Fibroblast of upper back skin (primary cell): ENCODE results near the gene F12.

Experiments
- DNase-seq: peaks from one replicate; pipeline ENCODE4 v3.0.0-alpha.2; 2013

F12 gene

DNA sequence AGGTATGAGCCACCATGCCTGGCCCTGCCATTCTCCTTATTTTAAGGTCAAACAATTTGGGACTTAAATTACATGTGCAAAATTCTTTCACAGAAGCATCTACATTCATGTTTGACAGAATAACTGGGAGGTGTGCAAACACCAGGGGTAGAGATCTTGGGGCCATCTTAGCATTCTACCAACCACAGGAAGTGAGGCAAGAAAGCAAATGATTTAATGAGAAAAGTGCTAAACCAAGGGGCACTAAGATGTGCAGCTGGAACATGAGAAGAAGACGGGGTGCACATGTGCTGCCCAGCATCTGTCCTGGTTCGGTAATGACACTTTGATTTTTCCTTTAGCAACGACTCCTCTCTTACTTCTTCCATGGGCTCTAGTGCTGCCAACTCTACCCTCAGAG, 1.2 kb upstream of the F12 start:
- DNase-seq: no peak

DNA sequence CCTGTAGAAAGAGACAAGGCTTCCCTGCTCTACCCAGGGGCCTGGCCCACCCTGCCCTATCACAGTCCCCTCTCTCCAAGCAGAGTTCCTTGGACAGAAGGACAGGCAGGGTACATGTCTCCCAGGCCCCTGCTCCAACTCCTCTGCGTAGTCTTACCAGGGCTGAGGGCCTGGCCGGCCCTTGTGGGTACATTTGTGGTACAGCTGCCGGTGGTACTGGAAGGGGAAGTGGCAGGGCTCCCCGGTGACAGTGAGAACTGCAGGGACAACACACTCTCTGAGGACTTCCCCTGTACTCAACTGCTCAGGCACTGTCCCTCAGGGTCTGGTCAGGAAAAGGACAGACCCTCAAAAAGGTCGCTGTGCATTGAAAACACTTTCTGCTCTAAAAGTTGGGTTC, 3.6 kb downstream of the F12 start:
- no peak for DNase-seq

GRCh38 chr5:177405312-177405711, 4.1 kb downstream of the F12 start:
- DNase-seq: no peak

GRCh38 chr5:177404641-177405179, 4.7 kb downstream of the F12 start:
- no peak for DNase-seq

DNA sequence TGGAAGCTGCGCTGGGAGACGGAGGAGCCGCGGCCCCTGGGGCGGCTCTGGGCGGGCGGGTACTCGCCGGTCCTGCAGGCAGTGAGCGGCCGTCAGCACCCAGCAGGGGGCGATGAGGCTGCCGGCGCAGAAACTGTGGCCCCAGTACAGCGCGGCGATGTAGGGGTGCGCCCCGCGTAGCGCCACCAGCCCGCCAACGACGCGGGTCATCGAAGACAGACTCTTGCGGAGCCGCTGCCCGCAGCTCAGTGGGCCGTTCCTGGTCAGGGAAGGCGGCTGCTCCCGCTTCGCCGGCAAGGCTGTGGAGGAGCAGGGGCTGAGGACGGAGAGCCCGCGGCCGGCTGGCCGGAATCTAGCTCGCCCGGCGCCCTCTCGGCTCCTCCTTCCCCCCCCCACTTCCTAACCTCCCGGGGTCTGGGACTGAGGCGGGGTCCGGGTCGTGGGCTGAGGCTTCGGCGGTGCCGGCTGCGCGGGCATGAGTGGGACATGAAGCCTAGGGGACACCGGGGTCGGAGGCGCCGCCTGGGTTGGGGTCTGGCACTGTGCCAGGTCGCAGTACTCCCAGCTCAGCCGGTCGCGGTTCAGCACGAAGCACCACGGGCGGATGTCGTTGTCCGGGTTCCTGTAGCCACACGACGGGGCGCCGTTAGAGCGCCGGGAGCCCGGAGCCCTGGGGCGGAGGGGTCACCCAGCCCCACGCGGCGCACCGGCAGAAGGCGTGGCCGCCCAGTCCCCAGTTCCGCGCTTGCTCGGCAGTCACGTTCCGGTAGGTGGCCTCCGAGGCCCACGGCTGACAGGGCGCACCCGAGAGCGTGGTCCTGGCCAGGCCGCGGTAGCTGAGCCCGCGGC, 5.3 kb downstream of the F12 start:
- DNase-seq: peak; percentile 71

- no peak for DNase-seq
Observed at GRCh38 chr5:177403102-177403791, 6.1 kb downstream of the F12 start.

DNA sequence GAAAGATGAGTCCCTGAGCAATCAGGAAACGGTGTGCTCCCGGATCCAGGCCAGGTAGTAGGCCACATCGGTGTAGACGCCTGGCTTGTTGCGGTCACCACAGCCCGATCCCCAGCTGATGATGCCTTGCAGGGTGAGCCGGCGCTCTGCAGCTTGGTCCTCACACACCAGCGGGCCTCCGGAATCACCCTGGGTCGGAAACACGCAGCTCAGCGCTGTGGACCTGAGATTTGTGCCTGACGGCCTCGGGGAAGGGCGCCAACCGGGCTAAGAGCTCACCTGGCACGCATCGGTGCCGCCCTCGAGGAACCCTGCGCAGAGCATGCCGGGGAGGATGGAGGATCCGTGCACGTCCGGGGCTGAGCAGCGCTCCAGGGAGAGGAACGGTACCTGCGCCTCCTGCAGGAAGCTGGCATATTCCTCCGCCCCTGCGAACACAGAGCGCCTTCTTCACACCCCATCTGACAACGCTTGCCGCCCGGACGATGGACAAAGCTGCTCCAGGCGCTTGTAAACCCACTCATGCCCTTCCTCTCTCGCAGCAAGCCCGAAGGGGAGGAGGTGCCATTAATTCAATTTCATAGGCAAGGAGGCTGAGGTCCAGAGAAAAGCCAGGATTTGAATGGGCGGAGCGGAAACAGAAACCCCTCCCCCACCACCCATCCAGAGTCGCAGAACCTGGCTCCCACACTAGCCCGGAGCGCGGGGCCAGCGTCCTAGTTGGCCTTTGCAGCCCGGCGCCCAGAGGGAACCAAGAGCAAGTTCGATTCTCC, 6.9 kb downstream of the F12 start:
- DNase-seq: peak; percentile 44

DNA sequence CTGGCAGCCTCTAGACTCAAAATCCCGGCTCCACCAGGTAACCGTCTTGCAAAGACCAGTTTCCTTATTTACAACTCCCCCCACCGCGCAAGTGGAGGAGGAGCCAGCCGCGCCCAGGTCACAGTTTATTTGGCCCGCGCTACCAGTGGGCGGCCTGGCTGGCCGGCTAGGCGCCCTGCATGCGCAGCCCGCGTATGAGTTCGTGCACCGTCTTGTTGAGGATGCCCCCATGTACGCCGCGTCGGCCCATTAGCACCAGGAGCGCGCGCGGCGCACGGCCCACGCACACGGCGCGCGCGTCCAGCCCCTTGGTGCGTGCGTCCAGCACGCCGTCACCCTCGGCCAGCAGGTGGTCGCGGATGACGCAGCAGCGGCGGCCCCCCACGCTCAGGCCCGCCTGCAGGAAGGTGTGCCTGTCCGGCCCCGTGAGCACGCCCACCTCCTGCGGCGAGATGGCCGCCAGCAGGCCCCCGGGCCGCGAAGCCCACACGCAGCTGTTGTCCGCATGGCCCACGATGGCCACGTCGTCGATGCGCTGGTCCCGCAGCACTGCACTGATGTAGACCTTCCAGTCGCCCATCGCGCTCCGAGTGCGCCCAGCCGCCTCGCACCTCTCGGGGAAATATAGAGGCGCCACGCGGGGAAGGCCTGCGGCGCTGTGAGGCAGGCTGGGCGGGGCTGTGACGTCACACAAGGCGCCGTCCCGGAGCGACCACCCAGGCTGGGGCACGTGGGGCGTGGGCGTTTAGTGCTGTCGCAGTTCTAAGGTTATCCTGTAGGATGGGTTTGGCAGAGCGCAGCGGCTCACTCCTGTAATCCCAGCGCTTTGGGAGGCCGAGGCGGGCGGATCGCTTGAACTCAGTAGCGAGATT, 9.1 kb downstream of the F12 start, which contains the start of gene PFN3:
PFN3 (minus strand) TSS at position 665 of the 872 bp plus-strand sequence; CDS start at position 580, 85 bp downstream.
- peak; percentile 33 for DNase-seq

- DNase-seq: no peak
Observed at GRCh38 chr5:177397875-177398390, 11.4 kb downstream of the F12 start.

DNA sequence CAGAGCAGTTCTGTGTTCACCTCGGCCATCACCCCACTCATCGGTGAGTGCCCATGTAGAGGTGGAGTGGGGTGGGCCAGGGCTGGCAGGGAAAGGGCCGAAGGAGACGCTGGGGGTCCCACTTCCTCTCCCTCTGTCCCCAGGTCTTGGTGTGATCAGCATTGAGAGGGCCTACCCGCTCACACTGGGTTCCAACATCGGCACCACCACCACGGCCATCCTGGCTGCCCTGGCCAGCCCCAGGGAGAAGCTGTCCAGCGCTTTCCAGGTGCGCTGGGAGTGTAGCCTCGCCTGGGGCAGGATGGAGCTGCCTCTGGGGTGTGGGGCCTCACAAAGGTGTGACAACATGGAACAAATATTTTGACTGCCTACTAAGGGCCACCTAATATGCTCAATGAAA, 12.6 kb downstream of the F12 start:
- no peak for DNase-seq

- no peak for DNase-seq
Observed at GRCh38 chr5:177396078-177396477, 13.3 kb downstream of the F12 start.

DNA sequence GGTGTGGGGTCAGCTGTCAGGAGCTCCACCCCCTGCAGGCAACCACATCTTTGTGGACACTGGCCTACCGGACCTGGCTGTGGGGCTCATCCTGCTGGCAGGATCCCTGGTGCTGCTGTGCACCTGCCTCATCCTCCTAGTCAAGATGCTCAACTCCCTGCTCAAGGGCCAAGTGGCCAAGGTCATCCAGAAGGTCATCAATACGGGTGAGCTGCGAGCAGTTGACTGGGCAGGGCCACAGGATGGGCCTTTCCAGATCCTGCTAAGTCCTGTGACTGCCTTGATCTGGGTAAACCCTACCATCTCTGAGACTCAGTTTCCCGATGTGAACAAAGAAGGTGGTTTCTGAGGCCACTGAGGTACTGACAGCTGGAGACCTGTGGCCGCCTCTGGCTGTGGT, 15.4 kb downstream of the F12 start:
- DNase-seq: no peak

GRCh38 chr5:177393206-177393765, 16.1 kb downstream of the F12 start:
- DNase-seq: no peak

- DNase-seq: no peak
Observed at GRCh38 chr5:177392765-177393164, 16.6 kb downstream of the F12 start.

GRCh38 chr5:177390363-177391300, 18.7 kb downstream of the F12 start:
- DNase-seq: peak; percentile 84

- DNase-seq: peak; percentile 80
Observed at GRCh38 chr5:177389241-177390169, 19.9 kb downstream of the F12 start.

DNA sequence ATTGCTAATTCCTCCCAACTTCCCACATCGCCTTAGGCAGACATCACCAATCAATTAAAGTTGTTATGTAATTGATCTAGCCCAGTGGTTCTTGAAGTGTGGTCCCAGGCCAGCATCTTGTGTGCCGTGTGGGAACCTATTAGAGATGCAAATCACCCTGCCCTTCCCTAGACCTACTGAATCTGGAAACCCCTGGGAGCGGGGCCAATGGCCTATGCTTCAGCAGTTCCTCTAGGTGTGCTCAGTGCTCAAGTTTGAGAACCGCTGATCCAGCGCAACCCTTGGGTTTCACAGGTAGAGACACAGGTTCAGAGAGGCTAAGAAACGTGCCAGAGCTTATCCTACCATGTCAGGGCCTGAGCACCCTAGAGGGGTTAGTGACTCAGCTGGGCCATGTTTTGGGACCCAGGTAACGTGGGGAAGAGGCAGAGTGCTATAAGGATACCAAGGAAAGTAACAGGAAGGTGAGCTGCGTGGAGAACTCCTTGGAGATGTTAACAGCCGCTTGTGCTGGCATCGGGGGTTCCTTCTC, 20.8 kb downstream of the F12 start:
- no peak for DNase-seq

DNA sequence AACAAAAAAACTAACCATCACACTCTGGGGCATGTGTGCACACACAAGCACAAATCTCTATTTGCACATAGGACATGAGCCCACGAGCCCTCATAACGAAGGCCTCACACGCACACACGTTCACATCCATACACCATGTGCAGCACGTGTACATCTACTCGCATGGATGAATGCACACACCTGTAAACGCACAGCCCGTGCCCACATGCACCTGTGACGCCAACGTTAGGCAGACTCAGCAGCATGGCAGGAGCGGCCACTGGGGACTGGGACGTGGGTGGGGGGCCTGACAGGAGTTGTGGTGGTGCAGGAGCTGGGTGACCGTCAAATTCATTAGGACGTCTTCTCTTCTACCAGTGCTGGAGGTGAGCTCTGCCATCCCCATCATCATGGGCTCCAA, 22.0 kb downstream of the F12 start:
- no peak for DNase-seq

- DNase-seq: no peak
Observed at GRCh38 chr5:177386542-177386941, 22.8 kb downstream of the F12 start.
